Activated T-helper 2 cell treated with anti-CD3 and anti-CD28 coated beads, Interferon-gamma antibody, Interleukin-2, Interleukin-4, amounts not matched to agents 10 μg/mL and 5 μg/mL and 100 μg/mL, durations not matched to agents 14 hours and 24 hours and 36 hours (primary cell): ENCODE measurements around the gene SDHAF2. TPM values are rescaled to one million over a fixed set of nuclear protein-coding genes. Genes with fewer than 3 reads are reported as not detected.

ENCODE experiments used
- DNase-seq: peaks from one replicate; pipeline ENCODE4 v3.0.0; 2021; ENCODE audit warnings: low spot score
- H3K27ac Mint-ChIP-seq: one replicate; pipeline ENCODE4 v1.8.0; 2021; ENCODE audit warnings: mixed read lengths
- H3K27me3 Mint-ChIP-seq: one replicate; pipeline ENCODE4 v1.8.0; 2021; ENCODE audit warnings: low read depth, mixed read lengths
- H3K36me3 Mint-ChIP-seq: one replicate; pipeline ENCODE4 v1.8.0; 2021; ENCODE audit warnings: low read depth, mixed read lengths
- H3K4me1 Mint-ChIP-seq: one replicate; pipeline ENCODE4 v1.8.0; 2021; ENCODE audit warnings: low read depth, mixed read lengths
- H3K4me3 Mint-ChIP-seq: one replicate; pipeline ENCODE4 v1.8.0; 2021; ENCODE audit warnings: low read depth, mild to moderate bottlenecking, moderate library complexity, mixed read lengths
- H3K9me3 Mint-ChIP-seq: one replicate; pipeline ENCODE4 v1.8.0; 2021; ENCODE audit warnings: mixed read lengths
- intact Hi-C: fragments of 100-400 bp; cut with micrococcal nuclease; formaldehyde crosslinking; loops from one replicate; pipeline ENCODE4 v1.15.1; 2023
- total RNA-seq: library from RNA; stranded (reverse); gene quantifications from 2 replicates; pipeline ENCODE4 v1.2.3, GENCODE V29; 2022

Gene SDHAF2
- total RNA-seq, 1 donor from 2014 or later: 46.4 TPM

DNA sequence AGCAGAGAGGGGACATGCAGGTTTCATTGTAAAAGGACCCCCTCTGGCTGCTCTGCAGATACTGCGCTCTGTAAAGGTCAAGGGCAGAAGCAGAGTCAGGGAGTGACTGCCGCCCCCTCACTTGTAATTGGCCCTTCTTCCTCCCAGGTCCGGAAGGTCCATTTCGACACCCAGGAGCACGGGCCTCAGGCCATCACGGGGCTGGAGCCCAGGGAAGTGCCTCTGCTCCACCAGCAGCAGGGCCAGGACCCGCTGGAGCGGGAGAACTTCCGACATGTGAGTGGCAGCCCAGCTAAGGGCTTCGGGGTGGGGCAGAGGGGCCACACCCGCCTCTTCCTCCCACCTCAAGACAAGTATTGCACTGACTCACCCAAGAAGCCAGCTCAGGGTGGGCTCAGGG lies 54.6 kb downstream of the SDHAF2 start:
- Mint-ChIP-seq H3K27ac (no peak overlapping the region), H3K4me3 (no peak overlapping the region), H3K36me3 (no peaks in the 10 kb centered on the region), H3K4me1 (no peaks in the 10 kb centered on the region), H3K27me3 (no peaks in the 10 kb centered on the region), H3K9me3 (no peaks in the 10 kb centered on the region)
- intact Hi-C loops: no loop called here
- DNase-seq: no peak

DNA sequence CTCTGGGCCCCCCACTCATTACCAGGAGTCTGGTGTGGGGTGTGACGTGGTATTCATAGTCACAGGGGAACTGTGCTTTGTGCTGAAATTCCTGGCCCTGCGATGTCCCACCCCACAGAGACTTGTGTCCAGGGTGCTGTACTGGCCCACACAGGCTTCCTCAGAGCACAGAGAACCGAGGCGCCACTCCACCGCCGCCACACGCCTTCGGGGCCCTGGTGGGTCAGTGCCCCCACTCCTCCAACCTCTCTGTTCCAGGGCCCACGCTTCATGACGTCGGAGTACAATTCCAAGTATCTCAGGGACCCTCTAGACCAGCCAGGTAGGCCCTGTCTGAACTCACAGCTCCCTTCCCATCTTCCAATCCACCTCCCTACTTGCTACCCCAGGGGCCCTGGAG lies 55.2 kb downstream of the SDHAF2 start:
- no peaks in the 10 kb centered on the region for H3K36me3 Mint-ChIP-seq
- no peaks in the 10 kb centered on the region for H3K4me1 Mint-ChIP-seq
- H3K27ac Mint-ChIP-seq: no peak overlapping the region
- no peak overlapping the region for H3K4me3 Mint-ChIP-seq
- no peaks in the 10 kb centered on the region for H3K9me3 Mint-ChIP-seq
- no peaks in the 10 kb centered on the region for H3K27me3 Mint-ChIP-seq
- intact Hi-C loops: no loop called here
- DNase-seq: no peak

DNA sequence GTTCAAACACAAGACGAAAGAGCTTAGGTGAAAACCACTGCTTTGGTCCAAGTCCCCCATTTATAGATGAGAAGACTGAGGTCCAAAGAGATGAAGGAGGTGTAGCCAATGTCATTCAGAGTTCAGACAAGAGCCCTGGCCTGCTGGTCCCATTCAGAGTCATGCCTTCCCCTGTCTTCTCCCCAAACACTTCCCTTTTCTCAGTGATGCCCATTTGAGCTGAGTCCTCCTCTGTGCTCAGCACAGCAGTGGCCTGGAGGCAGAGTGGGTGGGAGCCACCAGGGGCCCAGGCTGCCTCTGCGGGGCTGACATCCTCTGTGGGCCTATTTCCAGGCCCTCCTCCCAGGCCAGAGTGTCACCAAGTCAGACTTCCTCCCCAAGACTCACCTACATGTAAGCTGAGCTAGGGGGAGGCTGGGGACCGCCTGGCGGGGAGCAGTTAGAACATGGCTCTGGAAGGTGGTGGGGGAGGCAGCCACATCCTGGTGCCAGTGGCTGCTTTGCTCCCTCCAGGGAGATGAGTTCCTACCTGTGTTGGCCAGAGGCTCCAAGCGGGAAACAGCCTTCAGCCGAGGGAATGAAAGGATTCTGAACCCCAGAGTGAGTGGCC lies 56.2 kb downstream of the SDHAF2 start:
- Mint-ChIP-seq H3K27me3 (no peaks in the 10 kb centered on the region), H3K27ac (no peak overlapping the region), H3K36me3 (no peaks in the 10 kb centered on the region), H3K9me3 (no peaks in the 10 kb centered on the region), H3K4me1 (no peaks in the 10 kb centered on the region), H3K4me3 (no peak overlapping the region)
- no peak for DNase-seq
- intact Hi-C loops: no loop called here

DNA sequence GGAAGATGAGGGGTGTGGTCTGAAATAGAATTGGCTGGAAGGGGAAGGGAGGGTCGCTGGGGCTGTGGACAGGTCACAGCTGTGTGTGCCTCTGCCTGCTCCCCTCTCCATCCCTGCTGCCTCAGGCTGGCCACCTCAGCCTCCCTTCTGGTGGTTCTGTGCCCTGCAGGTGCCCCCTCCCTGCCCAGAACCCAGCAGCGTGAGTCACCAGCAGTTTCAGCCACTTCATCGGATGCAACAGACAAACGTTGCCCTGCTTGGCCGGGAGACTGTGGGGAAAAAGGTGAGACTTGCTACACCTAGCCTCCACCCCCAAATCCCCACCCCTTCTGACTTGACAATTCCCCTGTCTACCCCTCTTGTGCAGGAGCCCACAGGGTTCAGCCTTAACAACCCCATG lies 56.9 kb downstream of the SDHAF2 start:
- Mint-ChIP-seq H3K27me3 (no peaks in the 10 kb centered on the region), H3K4me3 (no peak overlapping the region), H3K4me1 (no peaks in the 10 kb centered on the region), H3K9me3 (no peaks in the 10 kb centered on the region), H3K27ac (no peak overlapping the region), H3K36me3 (no peaks in the 10 kb centered on the region)
- DNase-seq: no peak
- intact Hi-C loops: no loop called here

DNA sequence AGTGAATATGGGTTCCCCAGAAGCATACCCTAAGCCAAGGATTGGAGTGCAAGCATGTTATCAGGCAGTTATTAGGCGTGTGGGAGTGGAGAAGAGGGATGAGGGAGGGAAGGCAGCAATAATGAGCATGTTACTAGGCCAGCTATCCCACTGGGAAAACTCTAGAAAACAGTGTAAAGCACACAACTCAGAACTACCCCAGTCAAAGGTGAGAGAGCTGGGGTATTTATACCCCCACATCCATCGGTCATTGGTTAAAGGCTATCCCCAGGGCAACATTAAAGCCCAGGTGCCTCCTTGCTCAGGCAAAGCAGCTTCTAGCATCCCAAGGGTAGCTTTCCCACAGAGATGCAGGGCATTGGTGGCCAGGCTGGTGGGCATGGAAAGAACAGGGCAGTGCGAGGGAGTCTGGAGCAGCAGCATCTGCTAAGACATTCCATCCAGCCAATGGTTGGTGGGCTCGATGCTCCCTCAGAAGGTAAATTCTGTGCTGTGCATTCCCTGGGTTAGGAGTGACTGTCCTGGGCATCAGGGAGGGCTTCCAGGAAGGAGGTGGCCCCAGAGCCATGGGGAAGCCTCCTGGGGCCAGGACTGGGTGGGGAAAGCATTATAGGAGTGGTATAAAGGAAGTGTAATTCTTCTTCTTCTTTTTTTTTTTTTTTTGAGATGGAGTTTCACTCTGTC lies 57.6 kb downstream of the SDHAF2 start:
- H3K27me3 Mint-ChIP-seq: no peaks in the 10 kb centered on the region
- DNase-seq: no peak
- no peak overlapping the region for H3K27ac Mint-ChIP-seq
- no peaks in the 10 kb centered on the region for H3K4me1 Mint-ChIP-seq
- H3K36me3 Mint-ChIP-seq: no peaks in the 10 kb centered on the region
- no peak overlapping the region for H3K4me3 Mint-ChIP-seq
- no peaks in the 10 kb centered on the region for H3K9me3 Mint-ChIP-seq
- intact Hi-C loops: no loop called here

DNA sequence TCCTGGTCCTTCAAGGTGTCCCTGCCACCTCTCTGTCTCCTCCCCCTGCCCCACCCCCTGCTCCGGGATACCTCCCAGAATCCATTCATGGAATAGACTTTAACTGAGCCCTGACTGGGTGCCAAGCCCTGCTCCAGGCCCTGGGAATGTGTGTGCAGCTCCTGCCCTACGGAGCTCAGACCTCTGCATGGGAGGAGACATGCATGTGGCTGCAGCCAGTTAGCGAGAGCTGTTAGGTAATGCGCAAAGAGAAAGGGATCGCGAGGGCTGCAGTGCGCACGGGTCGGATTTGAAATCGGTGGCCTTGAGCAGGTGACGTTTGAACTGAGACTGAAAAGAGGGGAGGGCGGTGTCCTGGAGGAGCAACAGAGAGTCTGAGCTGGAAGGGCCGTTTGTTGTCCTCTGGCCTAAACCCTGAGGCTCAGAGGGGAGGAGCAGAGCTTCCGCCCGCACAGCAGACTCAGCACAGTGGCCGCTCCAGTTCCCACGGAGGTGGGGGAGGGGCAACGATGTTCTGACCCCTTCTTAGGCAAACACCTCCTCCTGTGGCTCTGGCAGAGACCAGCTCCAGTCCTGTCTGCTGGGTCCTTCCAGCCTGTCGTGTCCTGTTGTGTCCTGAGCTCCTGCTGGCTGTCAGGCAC lies 58.8 kb downstream of the SDHAF2 start:
- no peak for DNase-seq
- H3K9me3 Mint-ChIP-seq: no peaks in the 10 kb centered on the region

DNA sequence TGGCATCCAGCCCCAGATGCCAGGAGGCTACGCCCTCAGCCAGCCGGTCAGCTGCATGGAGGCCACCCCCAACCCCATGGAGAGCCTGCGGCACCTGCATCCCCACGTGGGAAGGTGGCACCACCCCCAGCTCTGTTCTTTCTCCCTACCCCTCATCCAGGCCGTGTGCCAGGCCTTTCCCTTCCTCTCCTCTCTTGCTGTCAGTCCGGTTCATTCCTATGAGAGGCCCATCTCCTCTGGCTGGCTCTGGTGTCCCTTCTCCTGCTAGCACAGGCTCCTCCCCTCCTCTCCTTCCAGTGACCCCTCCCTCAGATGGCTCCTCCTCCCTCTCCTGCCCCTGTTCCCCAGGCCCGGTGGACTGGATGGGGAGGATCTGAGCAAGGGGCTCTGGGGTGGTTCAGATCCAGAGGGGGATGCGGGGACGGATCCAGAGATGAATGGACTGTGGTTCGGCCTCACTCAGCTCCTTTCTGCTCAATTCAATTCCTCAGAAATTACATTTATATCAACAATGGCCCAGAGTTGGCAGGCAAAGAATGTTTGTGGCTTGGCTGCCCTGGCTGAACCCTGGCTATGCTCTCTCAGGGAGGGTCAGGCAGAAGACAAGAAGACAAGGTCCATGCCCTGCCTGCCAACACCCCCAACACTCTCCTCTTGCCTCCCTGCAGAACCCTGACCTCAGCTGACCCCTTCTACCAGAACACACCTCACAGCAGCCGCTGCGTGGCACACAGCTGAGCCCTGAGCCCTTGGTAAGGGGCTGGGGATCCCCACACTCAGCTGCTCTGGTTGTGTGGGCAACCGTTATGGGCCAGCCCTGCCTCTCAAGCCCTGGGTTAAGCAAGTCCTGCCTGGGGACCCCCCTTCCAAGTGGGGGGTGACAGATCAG lies 60.2 kb downstream of the SDHAF2 start:
- no peak for DNase-seq

More for the DNA sequence above, 58.8 kb downstream of the SDHAF2 start:
- no peaks in the 10 kb centered on the region for H3K4me1 Mint-ChIP-seq
- H3K4me3 Mint-ChIP-seq: no peak overlapping the region
- H3K27me3 Mint-ChIP-seq: no peaks in the 10 kb centered on the region
- no peak overlapping the region for H3K27ac Mint-ChIP-seq
- no peaks in the 10 kb centered on the region for H3K36me3 Mint-ChIP-seq
- intact Hi-C loops: no loop called here

DNA sequence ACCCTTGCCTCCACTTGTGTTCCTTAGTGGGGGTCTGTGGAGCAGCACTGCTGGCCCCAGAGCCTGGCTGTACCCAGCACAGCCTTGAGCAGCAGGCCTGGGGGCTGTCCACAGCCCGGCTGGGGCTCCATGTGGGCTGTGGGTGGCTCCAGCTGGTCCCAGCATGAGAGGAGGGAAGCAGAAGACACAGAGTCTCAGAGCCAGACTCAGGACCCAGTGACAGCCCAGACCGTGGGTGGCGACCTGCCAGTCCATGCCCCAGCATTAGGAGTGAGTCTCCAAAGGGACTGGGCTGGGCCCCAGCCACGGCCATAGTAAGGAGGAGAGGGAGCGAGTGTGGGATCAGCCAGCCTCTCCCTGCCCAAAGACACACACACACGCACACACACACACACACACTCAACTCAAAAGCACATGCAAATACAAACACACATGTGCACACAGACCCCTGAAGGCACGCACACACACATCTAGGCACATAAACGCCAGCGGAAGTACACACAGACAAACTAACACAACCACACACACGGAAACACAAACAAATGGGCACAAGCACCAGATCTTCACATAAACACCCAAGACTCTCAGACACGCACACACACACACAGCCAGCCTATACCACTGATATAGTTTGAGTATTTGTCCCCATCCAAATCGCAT lies 61.9 kb downstream of the SDHAF2 start:
- Mint-ChIP-seq H3K36me3 (no peaks in the 10 kb centered on the region), H3K9me3 (no peaks in the 10 kb centered on the region), H3K4me3 (no peak overlapping the region), H3K4me1 (no peaks in the 10 kb centered on the region), H3K27ac (no peak overlapping the region), H3K27me3 (no peaks in the 10 kb centered on the region)
- no peak for DNase-seq
- intact Hi-C loops: no loop called here

More for the DNA sequence above, 60.2 kb downstream of the SDHAF2 start:
- no peak overlapping the region for H3K27ac Mint-ChIP-seq
- no peaks in the 10 kb centered on the region for H3K9me3 Mint-ChIP-seq
- intact Hi-C loops: no loop called here
- H3K27me3 Mint-ChIP-seq: no peaks in the 10 kb centered on the region
- H3K4me1 Mint-ChIP-seq: no peaks in the 10 kb centered on the region
- H3K36me3 Mint-ChIP-seq: no peaks in the 10 kb centered on the region
- no peak overlapping the region for H3K4me3 Mint-ChIP-seq

DNA sequence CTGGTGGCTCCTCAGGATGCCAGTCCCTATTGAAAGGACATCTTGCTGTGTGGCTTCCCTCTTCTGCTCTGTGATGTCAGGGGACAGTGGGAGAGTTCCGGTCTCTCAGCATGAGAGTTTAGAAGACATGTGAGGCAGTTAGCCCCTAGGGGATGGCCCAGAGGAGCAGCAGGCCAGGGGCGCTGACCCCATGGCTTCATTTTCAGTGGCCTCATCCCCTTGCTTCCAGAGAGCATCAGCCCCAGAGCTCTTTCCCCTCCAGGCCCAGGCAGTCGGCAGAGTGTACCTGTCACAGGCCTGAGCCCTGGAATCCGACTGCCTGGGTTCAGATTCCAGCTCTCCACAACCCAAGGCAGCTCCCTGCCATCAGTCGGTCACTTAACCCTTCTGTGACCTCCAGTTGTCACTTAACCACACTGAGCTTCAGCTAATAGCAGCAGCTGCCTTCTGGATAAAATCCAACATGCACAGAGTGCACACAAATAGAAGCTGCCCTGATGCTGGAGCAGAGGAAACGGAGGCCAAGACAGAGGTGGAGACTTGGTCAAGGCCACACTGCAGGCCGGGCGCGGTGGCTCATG lies 64.5 kb downstream of the SDHAF2 start:
- H3K4me1 Mint-ChIP-seq: no peaks in the 10 kb centered on the region
- H3K9me3 Mint-ChIP-seq: no peaks in the 10 kb centered on the region
- no peak overlapping the region for H3K4me3 Mint-ChIP-seq
- no peaks in the 10 kb centered on the region for H3K36me3 Mint-ChIP-seq
- DNase-seq: no peak
- no peaks in the 10 kb centered on the region for H3K27me3 Mint-ChIP-seq
- no peak overlapping the region for H3K27ac Mint-ChIP-seq
- intact Hi-C loops: no loop called here

DNA sequence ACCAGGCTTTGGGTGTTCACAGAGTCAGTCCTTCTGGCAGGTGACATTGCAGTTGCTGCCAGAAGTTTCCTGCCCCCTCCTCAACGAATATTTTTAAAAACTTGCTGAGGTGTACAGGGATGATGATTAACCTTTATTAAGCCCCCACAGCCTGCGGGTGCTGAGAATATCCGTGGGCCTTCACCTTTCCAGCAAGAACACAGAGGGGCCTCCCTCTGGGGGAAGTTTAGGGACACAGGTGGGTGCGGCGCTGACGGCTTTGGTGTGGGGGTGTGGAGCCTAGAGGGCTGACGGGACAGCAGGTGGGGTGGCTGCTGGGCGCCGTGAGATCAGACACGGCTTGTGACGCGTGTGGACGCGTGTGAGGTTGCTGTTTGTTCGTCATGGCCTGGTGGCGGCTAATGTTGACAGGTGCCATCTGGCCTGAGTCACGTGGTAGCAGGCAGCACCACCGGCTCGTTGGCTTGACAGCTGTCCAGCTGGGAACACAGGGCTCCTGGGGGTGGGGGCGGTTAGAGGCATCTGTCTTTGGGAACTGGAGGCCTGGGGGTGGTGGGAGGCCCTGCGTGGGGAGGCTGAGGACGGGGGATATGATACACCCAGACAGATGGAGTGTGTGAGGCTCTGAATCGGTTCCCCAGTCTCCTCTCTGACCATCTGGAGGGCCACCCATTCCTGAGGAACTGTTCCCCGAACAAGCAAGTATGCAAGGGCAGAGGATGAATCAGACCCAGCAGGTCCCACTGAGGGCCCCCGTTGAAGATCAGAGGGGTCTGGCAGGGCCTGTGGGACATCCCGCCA lies 66.1 kb downstream of the SDHAF2 start:
- H3K4me1 Mint-ChIP-seq: no peaks in the 10 kb centered on the region
- no peak for DNase-seq
- H3K27me3 Mint-ChIP-seq: no peaks in the 10 kb centered on the region
- H3K4me3 Mint-ChIP-seq: no peak overlapping the region
- no peak overlapping the region for H3K27ac Mint-ChIP-seq
- no peaks in the 10 kb centered on the region for H3K9me3 Mint-ChIP-seq
- intact Hi-C loops: no loop called here
- H3K36me3 Mint-ChIP-seq: no peaks in the 10 kb centered on the region
